OCI-LY1 (cell line): Measurements from ENCODE around the gene CCM2.

Source experiments
- H2AFZ ChIP-seq: fragments of 200-600 bp; sonication (generic), shearing (Covaris generic); 2 replicates; pipeline ENCODE4 v1.6.0; 2014; ENCODE audit warnings: antibody characterized with exemption, mild to moderate bottlenecking, low read length
- H3F3A ChIP-seq: fragments of 200-600 bp; sonication (generic), shearing (Covaris generic); 2 replicates; pipeline ENCODE4 v1.6.0; 2014; ENCODE audit warnings: mild to moderate bottlenecking, antibody characterized with exemption, low read length, moderate library complexity; ENCODE audit not compliant: insufficient read depth
- H3K27ac ChIP-seq: fragments of 200-600 bp; sonication (generic); 2 replicates; pipeline ENCODE4 v1.5.1; 2014; ENCODE audit warnings: low read length, mixed run types, mild to moderate bottlenecking, low read depth; ENCODE audit not compliant: poor library complexity, severe bottlenecking
- H3K27me3 ChIP-seq: fragments of 200-600 bp; sonication (generic); 2 replicates; pipeline ENCODE4 v1.6.0; 2014; ENCODE audit warnings: antibody characterized with exemption, mild to moderate bottlenecking, low read length, moderate library complexity; ENCODE audit not compliant: insufficient read depth
- H3K36me3 ChIP-seq: fragments of 200-600 bp; sonication (generic); 2 replicates; pipeline ENCODE4 v1.6.1; 2014; ENCODE audit warnings: mild to moderate bottlenecking, antibody characterized with exemption, low read length, moderate library complexity, mixed read lengths; ENCODE audit not compliant: insufficient read depth
- H3K4me1 ChIP-seq: fragments of 200-600 bp; sonication (generic); 2 replicates; pipeline ENCODE4 v1.5.1; 2014; ENCODE audit warnings: mild to moderate bottlenecking, low read length, moderate library complexity; ENCODE audit not compliant: insufficient read depth, severe bottlenecking
- H3K4me2 ChIP-seq: fragments of 200-600 bp; sonication (generic), shearing (Covaris generic); 2 replicates; pipeline ENCODE4 v1.6.1; 2014; ENCODE audit warnings: low read length
- H3K4me3 ChIP-seq: fragments of 200-600 bp; sonication (generic); 2 replicates; pipeline ENCODE4 v1.5.1; 2014; ENCODE audit warnings: low read length, low read depth, mild to moderate bottlenecking, mixed read lengths; ENCODE audit not compliant: poor library complexity, severe bottlenecking
- H3K79me2 ChIP-seq: fragments of 200-600 bp; shearing (Covaris generic); 2 replicates; pipeline ENCODE4 v1.6.1; 2016; ENCODE audit warnings: mixed run types, low read length, mixed read lengths; ENCODE audit not compliant: insufficient read depth
- H3K9ac ChIP-seq: fragments of 200-600 bp; sonication (generic), shearing (Covaris generic); 2 replicates; pipeline ENCODE4 v1.6.1; 2014; ENCODE audit warnings: mild to moderate bottlenecking, low read length, mixed read lengths
- H3K9me2 ChIP-seq: fragments of 200-600 bp; sonication (generic), shearing (Covaris generic); 2 replicates; pipeline ENCODE4 v1.6.1; 2014; ENCODE audit warnings: low read depth, mild to moderate bottlenecking, low read length, mixed read lengths
- H3K9me3 ChIP-seq: fragments of 200-600 bp; shearing (Covaris generic); 2 replicates; pipeline ENCODE4 v1.6.1; 2014; ENCODE audit warnings: low read length, mixed read lengths
- H4K20me1 ChIP-seq: fragments of 200-600 bp; sonication (generic), shearing (Covaris generic); 2 replicates; pipeline ENCODE4 v1.6.0; 2016; ENCODE audit warnings: mild to moderate bottlenecking, low read length; ENCODE audit not compliant: insufficient read depth
- EZH2 ChIP-seq: fragments of 200-600 bp; sonication (generic), shearing (Covaris generic); IDR thresholded peaks from 2 replicates; pipeline ENCODE4 v1.8.0; 2017; ENCODE audit warnings: borderline replicate concordance, mixed run types, mild to moderate bottlenecking, antibody characterized with exemption, low read length, moderate library complexity, mixed read lengths
- TF ChIP-seq, protein P1 (sequence below): fragments of 200-600 bp; sonication (generic), shearing (Covaris generic); IDR thresholded peaks from 2 replicates; pipeline ENCODE4 v1.5.1; 2017; ENCODE audit warnings: mild to moderate bottlenecking, antibody characterized with exemption, low read length, moderate library complexity, mixed read lengths

Gene CCM2

DNA sequence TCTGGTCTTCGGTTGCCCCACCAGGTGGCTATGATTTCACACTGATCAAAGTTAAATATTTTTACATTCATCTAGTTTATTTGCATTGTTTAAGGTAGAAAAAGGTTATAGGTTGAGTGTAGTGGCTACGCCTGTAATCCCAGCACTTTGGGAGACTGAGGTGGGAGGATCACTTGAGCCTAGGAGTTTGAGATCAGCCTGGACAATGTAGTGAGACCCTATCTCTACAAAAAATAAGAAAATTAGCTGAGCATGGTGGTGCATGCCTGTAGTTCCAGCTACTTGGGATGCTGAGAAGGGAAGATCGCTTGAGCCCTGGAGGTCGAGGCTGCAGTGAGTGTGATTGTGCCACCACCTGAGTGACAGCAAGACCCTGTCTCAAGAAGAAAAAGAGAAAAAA lies 3.8 kb downstream of the CCM2 start:
- no peaks in the 10 kb centered on the region for H3K9me2 ChIP-seq
- TF ChIP-seq, protein P1, sequence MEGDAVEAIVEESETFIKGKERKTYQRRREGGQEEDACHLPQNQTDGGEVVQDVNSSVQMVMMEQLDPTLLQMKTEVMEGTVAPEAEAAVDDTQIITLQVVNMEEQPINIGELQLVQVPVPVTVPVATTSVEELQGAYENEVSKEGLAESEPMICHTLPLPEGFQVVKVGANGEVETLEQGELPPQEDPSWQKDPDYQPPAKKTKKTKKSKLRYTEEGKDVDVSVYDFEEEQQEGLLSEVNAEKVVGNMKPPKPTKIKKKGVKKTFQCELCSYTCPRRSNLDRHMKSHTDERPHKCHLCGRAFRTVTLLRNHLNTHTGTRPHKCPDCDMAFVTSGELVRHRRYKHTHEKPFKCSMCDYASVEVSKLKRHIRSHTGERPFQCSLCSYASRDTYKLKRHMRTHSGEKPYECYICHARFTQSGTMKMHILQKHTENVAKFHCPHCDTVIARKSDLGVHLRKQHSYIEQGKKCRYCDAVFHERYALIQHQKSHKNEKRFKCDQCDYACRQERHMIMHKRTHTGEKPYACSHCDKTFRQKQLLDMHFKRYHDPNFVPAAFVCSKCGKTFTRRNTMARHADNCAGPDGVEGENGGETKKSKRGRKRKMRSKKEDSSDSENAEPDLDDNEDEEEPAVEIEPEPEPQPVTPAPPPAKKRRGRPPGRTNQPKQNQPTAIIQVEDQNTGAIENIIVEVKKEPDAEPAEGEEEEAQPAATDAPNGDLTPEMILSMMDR = peak; percentile 10; the same call in 1 of the 2 replicates
- no peak for TF ChIP-seq EZH2
- peak overlapping the region; percentile 78 for H3K4me2 ChIP-seq
- H3K27ac ChIP-seq = peak overlapping the region; percentile 91
- H3K4me1 ChIP-seq = peaks cover 75% of the 10 kb centered on the region
- no peaks in the 10 kb centered on the region for H3K9me3 ChIP-seq
- H3K79me2 ChIP-seq = peaks cover 71% of the 10 kb centered on the region
- no peaks in the 10 kb centered on the region for H4K20me1 ChIP-seq
- H2AFZ ChIP-seq = no peak overlapping the region
- H3F3A ChIP-seq = peaks cover 4% of the 10 kb centered on the region; the same call in 1 of the 2 replicates
- no peak overlapping the region for H3K9ac ChIP-seq
- H3K4me3 ChIP-seq = peak overlapping the region; percentile 1
- H3K36me3 ChIP-seq = peaks cover 23% of the 10 kb centered on the region; the same call in 1 of the 2 replicates
- no peaks in the 10 kb centered on the region for H3K27me3 ChIP-seq

DNA sequence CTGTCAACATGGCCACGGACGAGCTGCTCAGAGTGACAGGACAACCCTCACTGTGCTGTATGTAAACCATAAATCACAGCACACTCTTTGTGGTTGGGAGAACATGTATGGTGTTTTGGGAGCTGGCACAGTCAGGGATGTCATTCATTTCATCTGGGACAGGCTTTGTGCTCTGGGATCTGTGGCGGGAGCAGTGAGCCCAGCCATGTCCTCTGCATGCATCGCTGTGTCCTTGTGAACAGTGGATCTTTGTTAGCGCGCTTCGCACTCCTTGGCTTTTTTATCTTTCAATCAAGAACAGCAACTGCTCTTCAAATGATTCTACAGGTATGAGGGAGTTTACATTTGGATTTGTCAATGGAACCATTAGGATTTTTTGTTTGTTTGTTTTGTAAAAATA lies 7.1 kb downstream of the CCM2 start:
- Histone ChIP-seq H3K9me3 (no peaks in the 10 kb centered on the region), H3K4me1 (peaks cover 60% of the 10 kb centered on the region), H3K4me3 (no peak overlapping the region), H2AFZ (no peak overlapping the region), H4K20me1 (no peaks in the 10 kb centered on the region), H3K27ac (peak overlapping the region; percentile 69), H3K36me3 (peaks cover 46% of the 10 kb centered on the region), H3K27me3 (no peaks in the 10 kb centered on the region), H3K79me2 (peaks cover 84% of the 10 kb centered on the region), H3K9ac (peak overlapping the region; percentile 22; the same call in 1 of the 2 replicates), H3F3A (peaks cover 4% of the 10 kb centered on the region; the same call in 1 of the 2 replicates), H3K4me2 (peak overlapping the region; percentile 42), H3K9me2 (no peaks in the 10 kb centered on the region)
- no peak for TF ChIP-seq EZH2
- TF ChIP-seq, protein P1 = no peak

DNA sequence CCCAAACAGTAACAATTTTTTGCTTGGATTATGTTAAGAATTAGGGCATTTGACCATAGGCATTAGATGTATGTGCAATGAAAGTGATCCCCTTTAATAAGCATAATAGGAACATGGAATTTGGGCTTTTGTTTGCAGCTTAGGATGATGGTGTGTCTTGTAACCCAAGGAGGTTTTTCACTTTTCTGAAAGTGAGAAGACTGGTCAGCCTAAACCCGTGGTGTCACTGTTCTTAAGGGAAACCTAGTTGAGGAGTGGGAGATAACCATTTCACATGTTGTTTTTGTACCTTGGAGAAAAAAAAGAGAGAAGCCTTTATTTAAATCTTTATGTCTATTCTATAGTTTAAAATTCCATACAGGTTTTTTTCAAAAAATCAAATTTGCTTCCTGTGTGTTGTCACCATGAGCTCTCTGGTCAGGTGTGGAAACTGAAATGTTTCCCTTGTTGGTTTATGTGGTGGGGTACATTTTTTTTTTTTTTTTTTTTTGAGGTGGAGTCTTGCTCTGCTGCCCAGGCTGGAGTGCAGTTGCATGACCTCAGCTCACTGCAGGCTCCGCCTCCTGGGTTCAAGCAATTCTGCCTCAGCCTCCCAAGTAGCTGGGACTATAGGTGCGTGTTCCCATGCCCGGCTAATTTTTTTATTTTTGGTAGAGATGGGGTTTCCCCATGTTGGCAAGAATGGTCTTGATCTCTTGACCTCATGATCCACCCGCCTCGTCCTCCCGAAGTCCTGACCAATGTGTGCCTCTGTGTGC lies 7.7 kb downstream of the CCM2 start:
- Histone ChIP-seq H3K9ac (peak overlapping the region; percentile 22; the same call in 1 of the 2 replicates), H3F3A (peaks cover 4% of the 10 kb centered on the region; the same call in 1 of the 2 replicates), H3K4me3 (peak overlapping the region; percentile 4), H4K20me1 (no peaks in the 10 kb centered on the region), H3K79me2 (peaks cover 83% of the 10 kb centered on the region), H3K4me2 (peak overlapping the region; percentile 42), H3K27me3 (no peaks in the 10 kb centered on the region), H3K9me2 (no peaks in the 10 kb centered on the region), H3K9me3 (no peaks in the 10 kb centered on the region), H2AFZ (no peak overlapping the region), H3K36me3 (peaks cover 46% of the 10 kb centered on the region), H3K27ac (peak overlapping the region; percentile 69), H3K4me1 (peaks cover 54% of the 10 kb centered on the region)
- no peak for TF ChIP-seq EZH2
- TF ChIP-seq, protein P1 = no peak
